Smooth muscle cell (in vitro differentiated cells): Measurements from ENCODE around the gene ARHGAP19. TPM values are rescaled to one million over a fixed set of nuclear protein-coding genes. Genes with fewer than 3 reads are reported as not detected.

ENCODE experiments used
- DNase-seq: peaks from one replicate; lab custom pipeline; 2025; ENCODE audit not compliant: unreplicated experiment; lab: John Stamatoyannopoulos, UW
- H2AFZ ChIP-seq: fragments of 200-600 bp; sonication (generic); 2 replicates; pipeline ENCODE4 v1.6.0; 2016; ENCODE audit warnings: antibody characterized with exemption, low read depth, mild to moderate bottlenecking
- H3F3A ChIP-seq: fragments of 200-600 bp; sonication (generic); 2 replicates; pipeline ENCODE4 v1.6.0; 2017; ENCODE audit warnings: antibody characterized with exemption, low read depth
- H3K27ac ChIP-seq: fragments of 200-600 bp; sonication (generic); 2 replicates; pipeline ENCODE4 v1.5.1; 2016; ENCODE audit warnings: low read depth, mild to moderate bottlenecking
- H3K27me3 ChIP-seq: fragments of 200-600 bp; sonication (generic); 2 replicates; pipeline ENCODE4 v1.6.1; 2016; ENCODE audit warnings: low read depth, mild to moderate bottlenecking
- H3K36me3 ChIP-seq: fragments of 200-600 bp; sonication (generic); 2 replicates; pipeline ENCODE4 v1.5.1; 2016; ENCODE audit warnings: low read depth
- H3K4me1 ChIP-seq: fragments of 200-600 bp; sonication (generic); 2 replicates; pipeline ENCODE4 v1.5.1; 2016; ENCODE audit warnings: low read depth
- H3K4me2 ChIP-seq: fragments of 200-600 bp; sonication (generic); 2 replicates; pipeline ENCODE4 v1.6.0; 2016; ENCODE audit warnings: mild to moderate bottlenecking
- H3K4me3 ChIP-seq: fragments of 200-600 bp; sonication (generic); 2 replicates; pipeline ENCODE4 v1.5.1; 2016; ENCODE audit warnings: mild to moderate bottlenecking
- H3K79me2 ChIP-seq: fragments of 200-600 bp; sonication (generic); 2 replicates; pipeline ENCODE4 v1.6.0; 2016; ENCODE audit warnings: low read depth, mild to moderate bottlenecking
- H3K9ac ChIP-seq: fragments of 200-600 bp; sonication (generic); 2 replicates; pipeline ENCODE4 v1.6.0; 2016; ENCODE audit warnings: low read depth
- H3K9me3 ChIP-seq: fragments of 200-600 bp; sonication (generic); replicated peaks from 2 replicates; pipeline ENCODE4 v1.5.1; 2016; ENCODE audit warnings: low read depth
- H4K20me1 ChIP-seq: fragments of 200-600 bp; sonication (generic); 2 replicates; pipeline ENCODE4 v1.6.0; 2016; ENCODE audit warnings: low read depth
- WGBS: methylation state at CpG from one replicate; pipeline ENCODE4 v1.1.7; 2016; ENCODE audit warnings: low lambda C conversion rate; 5-methylcytosine and 5-hydroxymethylcytosine counted together
- polyA plus RNA-seq: library from polyadenylated mRNA; unstranded; fragments of >200 nt; fragmentation: Nextera tagmentation; extraction: Ambion mirVana; gene quantifications from 2 replicates; pipeline ENCODE4 v1.2.1, GENCODE V29; 2016
- total RNA-seq: library from RNA; depleted of rRNA; stranded (reverse); fragments of >200 nt; gene quantifications from 2 replicates; pipeline ENCODE4 v1.2.3, GENCODE V29; 2014
- TF ChIP-seq, protein P1 (sequence below): fragments of 200-600 bp; sonication (generic); IDR thresholded peaks from 2 replicates; pipeline ENCODE4 v1.5.1; 2017; ENCODE audit warnings: borderline replicate concordance, mild to moderate bottlenecking, antibody characterized with exemption; ENCODE audit not compliant: insufficient read depth, poor library complexity, severe bottlenecking

ARHGAP19 gene
- total and polyA plus RNA-seq, 2 experiments from 2014 or later: 3.5 to 20.5 TPM

DNA sequence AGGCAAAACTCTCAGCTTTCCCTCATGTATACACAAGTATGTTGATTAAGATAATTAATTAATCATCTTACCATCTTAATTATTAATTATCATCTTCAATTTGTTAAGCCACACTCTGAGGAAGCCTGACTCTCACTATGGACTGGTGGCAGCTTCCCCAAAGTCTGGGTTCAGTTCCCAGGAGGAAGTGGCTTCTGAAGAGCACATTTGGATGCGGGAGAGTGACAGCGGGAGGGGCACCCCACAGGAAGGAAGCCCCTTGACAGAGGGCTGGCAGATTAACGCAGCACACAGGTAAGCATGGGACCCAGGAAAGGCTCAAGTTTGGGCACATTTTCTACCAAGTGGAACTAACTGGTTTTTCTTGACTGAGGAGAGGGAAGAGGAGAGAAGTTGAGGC lies 93.3 kb downstream of the ARHGAP19 start:
- H4K20me1 ChIP-seq: no peaks in the 10 kb centered on the region
- DNase-seq: no peak
- peaks cover 64% of the 10 kb centered on the region for H3K27me3 ChIP-seq
- 69% methylated on average over 3 of the region's 3 CpGs for whole genome bisulfite sequencing
- H3K4me2 ChIP-seq: no peak overlapping the region
- H3K4me3 ChIP-seq: no peak overlapping the region
- no peaks in the 10 kb centered on the region for H3K79me2 ChIP-seq
- TF ChIP-seq, protein P1, sequence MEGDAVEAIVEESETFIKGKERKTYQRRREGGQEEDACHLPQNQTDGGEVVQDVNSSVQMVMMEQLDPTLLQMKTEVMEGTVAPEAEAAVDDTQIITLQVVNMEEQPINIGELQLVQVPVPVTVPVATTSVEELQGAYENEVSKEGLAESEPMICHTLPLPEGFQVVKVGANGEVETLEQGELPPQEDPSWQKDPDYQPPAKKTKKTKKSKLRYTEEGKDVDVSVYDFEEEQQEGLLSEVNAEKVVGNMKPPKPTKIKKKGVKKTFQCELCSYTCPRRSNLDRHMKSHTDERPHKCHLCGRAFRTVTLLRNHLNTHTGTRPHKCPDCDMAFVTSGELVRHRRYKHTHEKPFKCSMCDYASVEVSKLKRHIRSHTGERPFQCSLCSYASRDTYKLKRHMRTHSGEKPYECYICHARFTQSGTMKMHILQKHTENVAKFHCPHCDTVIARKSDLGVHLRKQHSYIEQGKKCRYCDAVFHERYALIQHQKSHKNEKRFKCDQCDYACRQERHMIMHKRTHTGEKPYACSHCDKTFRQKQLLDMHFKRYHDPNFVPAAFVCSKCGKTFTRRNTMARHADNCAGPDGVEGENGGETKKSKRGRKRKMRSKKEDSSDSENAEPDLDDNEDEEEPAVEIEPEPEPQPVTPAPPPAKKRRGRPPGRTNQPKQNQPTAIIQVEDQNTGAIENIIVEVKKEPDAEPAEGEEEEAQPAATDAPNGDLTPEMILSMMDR: no peak
- H3K27ac ChIP-seq: no peak overlapping the region
- H2AFZ ChIP-seq: no peak overlapping the region
- no peaks in the 10 kb centered on the region for H3K9me3 ChIP-seq
- H3K36me3 ChIP-seq: no peaks in the 10 kb centered on the region
- no peaks in the 10 kb centered on the region for H3K4me1 ChIP-seq
- no peak overlapping the region for H3K9ac ChIP-seq
- H3F3A ChIP-seq: no peaks in the 10 kb centered on the region

DNA sequence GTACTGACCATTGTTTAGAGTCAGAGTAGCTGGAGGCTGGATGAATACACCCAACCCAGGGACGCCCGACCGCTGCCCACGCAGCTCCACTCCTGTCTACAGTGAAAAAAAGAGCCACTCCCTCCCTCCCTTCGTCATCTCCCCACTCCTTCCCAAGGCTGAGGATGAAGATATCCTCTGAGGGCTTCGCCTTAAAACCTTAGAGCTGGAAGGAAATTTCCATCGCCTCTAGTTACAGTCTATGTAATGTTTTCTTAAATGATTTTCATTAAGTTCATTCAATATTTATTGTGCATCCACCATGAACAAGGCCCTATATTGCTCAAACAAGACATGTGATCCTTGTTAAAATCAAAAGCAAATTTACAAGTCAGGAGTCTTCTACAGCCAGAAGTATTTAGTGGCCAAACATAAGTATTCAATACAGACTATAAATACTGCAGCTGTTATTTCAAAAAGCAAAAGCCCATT lies 95.4 kb downstream of the ARHGAP19 start:
- Histone ChIP-seq H3K4me3 (no peak overlapping the region), H3K36me3 (no peaks in the 10 kb centered on the region), H3K9me3 (no peaks in the 10 kb centered on the region), H3F3A (no peaks in the 10 kb centered on the region), H3K27me3 (peaks cover 79% of the 10 kb centered on the region), H4K20me1 (no peaks in the 10 kb centered on the region), H3K27ac (no peak overlapping the region), H3K79me2 (no peaks in the 10 kb centered on the region), H3K4me2 (peak overlapping the region; percentile 88), H3K9ac (no peak overlapping the region), H2AFZ (no peak overlapping the region), H3K4me1 (no peaks in the 10 kb centered on the region)
- TF ChIP-seq, protein P1: no peak
- WGBS: 39% methylated on average over 7 of the region's 7 CpGs
- DNase-seq: no peak

DNA sequence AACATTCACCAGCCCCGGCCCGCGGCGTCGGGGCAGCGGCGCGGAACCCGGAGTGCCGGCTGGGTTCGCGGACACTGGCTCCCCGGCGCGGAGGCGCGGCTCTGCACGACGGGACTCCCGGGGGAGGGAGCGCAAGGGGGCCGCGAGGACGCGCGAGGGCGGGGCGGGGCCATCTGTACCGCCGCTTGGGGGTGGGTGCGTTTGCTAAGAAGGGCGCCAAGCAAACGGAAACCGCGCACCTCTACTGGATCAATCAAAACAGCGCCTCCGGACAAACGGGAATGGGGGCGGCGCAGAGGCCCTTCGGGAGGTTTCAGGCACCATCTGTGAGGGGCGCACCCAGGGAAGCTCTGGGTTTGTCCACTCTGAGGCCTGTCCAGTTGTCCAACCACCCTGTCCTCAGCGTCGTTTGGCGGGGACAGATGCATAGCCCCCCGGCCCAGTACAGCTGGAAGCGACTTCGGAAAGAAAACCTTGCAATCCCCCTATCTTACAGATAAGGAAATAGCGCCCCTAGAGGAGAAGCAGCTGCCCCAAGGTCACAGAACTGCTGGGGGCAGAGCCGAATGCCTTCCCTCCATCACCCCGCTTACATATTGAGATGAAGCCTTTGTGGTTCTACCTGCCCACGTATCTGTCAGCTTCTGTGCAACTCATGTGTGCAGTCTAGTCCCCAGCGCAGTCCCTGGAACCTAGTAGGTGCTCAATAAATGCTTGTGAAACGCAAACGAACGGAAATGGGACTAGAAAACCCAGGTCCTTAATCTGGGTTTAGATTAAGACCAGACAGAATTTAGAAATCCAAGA lies 96.0 kb downstream of the ARHGAP19 start:
- peak overlapping the region; percentile 59 for H2AFZ ChIP-seq
- no peaks in the 10 kb centered on the region for H3K9me3 ChIP-seq
- TF ChIP-seq, protein P1: peak; percentile 64
- no peaks in the 10 kb centered on the region for H4K20me1 ChIP-seq
- H3K27me3 ChIP-seq: peaks cover 84% of the 10 kb centered on the region
- 2% methylated on average over 54 of the region's 56 CpGs for WGBS
- no peaks in the 10 kb centered on the region for H3K4me1 ChIP-seq
- peak overlapping the region; percentile 54 for H3K4me3 ChIP-seq
- H3K4me2 ChIP-seq: peak overlapping the region; percentile 88
- no peak for DNase-seq
- H3K36me3 ChIP-seq: no peaks in the 10 kb centered on the region
- H3K9ac ChIP-seq: no peak overlapping the region
- H3F3A ChIP-seq: no peaks in the 10 kb centered on the region
- H3K79me2 ChIP-seq: no peaks in the 10 kb centered on the region
- no peak overlapping the region for H3K27ac ChIP-seq
